ENCODE data around the gene VRK3.
"Not testable (repeated sequence)": the region's sequence is repeated elsewhere in the genome, so short reads cannot be mapped to it uniquely, and the experiment has no call there.

The VRK3 gene, protein sequence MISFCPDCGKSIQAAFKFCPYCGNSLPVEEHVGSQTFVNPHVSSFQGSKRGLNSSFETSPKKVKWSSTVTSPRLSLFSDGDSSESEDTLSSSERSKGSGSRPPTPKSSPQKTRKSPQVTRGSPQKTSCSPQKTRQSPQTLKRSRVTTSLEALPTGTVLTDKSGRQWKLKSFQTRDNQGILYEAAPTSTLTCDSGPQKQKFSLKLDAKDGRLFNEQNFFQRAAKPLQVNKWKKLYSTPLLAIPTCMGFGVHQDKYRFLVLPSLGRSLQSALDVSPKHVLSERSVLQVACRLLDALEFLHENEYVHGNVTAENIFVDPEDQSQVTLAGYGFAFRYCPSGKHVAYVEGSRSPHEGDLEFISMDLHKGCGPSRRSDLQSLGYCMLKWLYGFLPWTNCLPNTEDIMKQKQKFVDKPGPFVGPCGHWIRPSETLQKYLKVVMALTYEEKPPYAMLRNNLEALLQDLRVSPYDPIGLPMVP

DNA sequence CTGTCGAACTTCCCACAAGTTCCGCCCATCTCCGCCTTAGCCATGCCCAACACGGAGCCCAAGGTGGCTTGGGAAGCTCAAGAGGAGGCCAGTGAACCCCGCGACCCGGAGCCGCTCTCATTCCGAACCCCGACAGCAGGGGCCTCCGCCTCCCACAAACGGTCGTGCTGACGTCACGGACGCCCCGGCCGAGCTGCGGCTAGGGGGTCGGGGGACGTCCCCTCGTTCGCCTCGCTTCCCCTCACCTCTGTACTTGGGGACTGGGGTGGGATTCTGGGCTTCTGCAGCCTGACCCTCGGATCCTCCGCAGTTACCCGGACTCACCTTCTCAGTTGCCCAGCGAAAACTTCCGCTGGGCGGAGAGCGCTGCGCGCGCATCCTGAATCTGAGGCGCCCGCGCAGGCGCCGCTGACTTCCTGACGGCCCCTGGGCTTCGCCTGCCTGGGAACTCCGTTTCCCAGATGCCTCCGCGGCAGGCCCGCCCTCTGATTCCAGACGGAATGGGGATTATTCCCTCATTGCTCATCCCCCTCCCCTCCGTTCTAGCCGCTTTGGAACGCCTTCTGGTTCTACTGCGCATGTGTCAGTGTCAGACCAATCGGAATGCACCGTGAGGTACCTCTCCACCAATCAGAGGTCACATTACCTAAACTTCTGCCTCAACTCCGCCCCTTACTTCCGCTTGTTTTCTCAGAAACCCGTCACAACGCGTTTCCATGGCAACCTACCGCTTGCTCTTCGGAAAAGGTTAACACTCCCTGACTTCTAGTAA, at the start of gene VRK3:
Gene VRK3, minus strand, starts transcription at position 351 of the 772 bp plus-strand sequence. CDS start 9,210 bp downstream, outside the sequence.
- DNase-seq: peak; percentile 99

DNA sequence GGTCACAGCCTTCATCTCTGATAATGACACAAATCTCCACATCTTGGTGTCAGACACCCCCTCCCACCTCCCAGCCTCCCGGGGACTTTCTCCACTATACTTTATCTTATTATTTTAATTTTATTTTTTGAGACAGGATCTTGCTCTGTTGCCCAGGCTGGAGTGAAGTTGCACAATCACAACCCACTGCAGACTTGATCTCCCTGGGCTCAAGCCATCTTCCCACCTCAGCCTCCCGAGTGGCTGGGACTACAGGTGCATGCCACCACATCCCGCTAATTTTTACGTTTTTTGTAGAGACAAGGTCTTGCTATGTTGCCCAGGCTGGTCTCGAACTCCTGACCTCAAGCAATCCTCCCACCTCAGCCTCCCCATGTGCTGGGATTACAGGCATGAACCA, 43.2 kb upstream of the VRK3 start:
- not testable (repeated sequence) for DNase-seq

DNA sequence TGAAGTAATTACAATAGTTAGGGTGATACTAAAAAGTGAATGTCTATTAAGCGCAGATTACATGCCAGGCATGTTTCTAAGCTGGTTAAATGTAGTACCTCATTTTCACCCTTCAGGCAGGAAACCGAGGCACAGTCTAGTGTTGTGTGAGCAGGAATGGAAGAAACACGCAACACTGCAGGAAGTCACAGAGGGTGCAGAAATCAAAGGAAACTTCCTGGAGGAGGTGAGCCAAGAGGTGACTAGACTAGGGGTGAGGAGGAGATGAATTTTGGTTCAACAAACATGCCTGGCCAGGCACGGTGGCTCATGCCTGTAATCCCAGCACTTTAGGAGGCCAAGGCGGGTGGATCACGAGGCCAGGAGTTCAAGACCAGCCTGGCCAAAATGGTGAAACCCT, 42.4 kb upstream of the VRK3 start:
- DNase-seq: no peak

GRCh38 chr19:50065938-50066337, 40.8 kb upstream of the VRK3 start:
- DNase-seq: no peak

DNA sequence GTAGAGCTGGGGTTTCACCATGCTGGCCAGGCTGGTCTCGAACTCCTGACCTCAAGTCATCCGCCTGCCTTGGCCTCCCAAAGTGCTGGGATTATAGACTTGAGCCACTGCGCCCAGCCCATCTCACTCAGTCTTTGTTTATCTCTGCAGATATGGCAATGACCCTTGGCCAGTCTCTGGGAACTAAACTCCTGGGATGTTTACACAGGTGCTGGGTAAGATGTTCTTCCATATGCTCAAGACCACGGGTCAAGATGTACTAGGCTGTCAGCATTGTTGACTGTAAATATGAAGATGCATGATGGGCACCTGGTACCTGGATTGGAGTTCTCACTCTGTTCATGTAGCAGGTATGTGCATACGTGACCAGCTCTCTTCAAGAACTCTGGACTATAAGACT, 36.5 kb upstream of the VRK3 start:
- no peak for DNase-seq

DNA sequence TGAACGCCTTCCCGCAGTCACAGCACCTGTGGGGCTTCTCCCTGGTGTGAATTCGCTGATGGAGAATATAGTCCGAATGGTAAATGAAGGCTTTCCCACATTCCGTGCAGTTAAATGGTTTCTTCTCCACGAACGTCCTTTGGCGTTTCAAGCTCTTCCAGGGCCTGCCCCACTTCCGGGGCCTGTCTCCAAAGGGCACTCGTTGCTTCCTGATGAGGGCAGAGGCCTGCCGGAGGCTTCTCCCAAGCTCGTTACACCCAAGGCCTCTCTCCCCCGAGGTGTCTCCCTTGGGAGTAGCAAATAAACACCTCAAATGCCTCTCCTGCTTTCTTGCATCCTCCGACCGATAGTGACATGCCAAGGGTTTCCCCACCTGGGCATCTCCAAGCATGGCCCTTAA, 34.9 kb upstream of the VRK3 start:
- no peak for DNase-seq

GRCh38 chr19:50059045-50059444, 33.9 kb upstream of the VRK3 start:
- DNase-seq: no peak

DNA sequence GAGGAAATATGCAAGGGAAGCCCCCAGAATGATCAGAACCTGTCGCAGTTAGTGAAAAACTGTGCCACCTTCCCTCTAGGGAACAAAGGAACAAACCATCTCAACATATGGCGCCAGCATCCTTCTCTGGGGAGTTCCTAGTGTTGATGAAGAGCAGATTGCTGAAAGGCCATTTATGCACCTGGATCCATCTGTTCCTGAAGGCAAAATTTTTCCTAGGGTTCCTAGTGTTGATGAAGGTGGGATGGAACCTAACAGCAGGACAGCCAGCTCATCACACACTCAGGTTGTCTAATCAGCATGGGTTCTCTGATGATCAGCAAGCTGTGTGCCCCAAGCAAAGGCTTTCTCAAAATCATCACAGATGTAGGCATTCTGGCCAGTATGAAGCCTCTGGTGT, 33.3 kb upstream of the VRK3 start:
- no peak for DNase-seq

DNA sequence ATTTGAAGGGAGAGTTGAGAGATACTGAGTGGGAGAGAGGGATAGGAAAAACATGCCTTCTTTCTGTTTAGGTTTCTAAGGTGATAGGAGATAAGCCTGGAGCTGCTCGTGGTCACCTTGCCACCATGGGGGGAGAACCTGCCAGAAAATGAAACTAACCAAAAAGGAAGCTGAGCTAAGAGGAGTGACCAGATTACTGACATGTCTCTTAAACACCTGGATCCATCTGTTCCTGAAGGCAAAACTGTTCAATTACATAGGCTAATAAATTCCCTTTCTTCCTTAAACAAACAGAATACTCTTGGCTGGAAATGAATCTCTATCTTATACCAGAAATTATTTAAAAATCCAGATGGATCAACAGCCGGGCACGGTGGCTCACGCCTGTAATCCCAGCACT, 27.9 kb upstream of the VRK3 start:
- DNase-seq: no peak

- DNase-seq: no peak
These were observed 26.8 kb upstream of the VRK3 start for GRCh38 chr19:50051964-50052363.

DNA sequence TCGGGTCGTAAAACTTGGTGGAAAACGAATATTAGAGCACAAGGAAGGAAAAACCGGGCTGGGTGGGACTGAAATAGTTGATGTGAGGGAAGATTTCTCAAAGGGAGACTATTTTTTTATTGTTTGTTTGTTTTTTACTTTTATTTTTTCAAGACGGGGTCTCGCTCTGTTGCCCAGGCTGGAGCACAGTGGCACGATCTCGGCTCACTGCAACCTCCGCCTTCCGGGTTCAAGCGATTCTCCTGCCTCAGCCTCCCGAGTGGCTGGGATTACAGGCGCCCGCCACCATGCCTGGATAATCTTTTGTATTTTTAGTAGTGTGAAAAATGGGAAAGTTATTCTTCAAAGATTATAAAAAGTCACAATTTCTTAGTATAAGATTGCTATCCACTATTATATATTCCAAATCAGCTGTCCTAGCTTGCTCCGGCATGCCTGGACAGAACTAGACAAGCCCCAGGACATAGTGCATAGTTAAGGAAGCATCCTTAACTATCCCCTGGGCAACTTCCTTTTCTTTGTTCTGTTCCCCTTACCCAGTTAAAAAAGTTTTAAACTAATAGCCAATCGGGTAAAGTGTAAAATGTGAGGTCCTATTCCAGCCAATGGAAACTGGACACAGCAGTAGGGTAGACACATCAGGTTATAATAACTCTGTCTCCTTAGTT, 26.2 kb upstream of the VRK3 start:
- DNase-seq: not testable (repeated sequence)

- peak; percentile 70 for DNase-seq
These were observed 25.4 kb upstream of the VRK3 start for GRCh38 chr19:50050406-50051227.

DNA sequence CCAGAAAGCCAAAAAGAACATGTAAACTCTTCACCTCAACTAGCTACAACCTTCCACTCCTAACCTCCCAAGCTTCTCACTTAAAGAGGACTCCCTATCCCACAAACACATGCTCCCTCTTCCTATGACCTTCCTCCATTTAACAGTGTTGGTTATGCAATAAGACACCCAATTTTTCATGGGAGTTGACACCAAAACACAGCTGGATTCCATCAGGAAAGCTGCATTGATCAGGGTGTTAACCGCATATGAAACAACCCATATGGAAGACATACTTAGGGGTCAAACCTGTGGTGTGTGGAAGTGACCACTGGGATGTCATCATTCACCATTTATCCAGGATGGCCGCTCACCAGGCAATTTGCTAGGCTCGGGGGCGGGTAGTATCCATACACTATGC, 22.5 kb upstream of the VRK3 start:
- no peak for DNase-seq

DNA sequence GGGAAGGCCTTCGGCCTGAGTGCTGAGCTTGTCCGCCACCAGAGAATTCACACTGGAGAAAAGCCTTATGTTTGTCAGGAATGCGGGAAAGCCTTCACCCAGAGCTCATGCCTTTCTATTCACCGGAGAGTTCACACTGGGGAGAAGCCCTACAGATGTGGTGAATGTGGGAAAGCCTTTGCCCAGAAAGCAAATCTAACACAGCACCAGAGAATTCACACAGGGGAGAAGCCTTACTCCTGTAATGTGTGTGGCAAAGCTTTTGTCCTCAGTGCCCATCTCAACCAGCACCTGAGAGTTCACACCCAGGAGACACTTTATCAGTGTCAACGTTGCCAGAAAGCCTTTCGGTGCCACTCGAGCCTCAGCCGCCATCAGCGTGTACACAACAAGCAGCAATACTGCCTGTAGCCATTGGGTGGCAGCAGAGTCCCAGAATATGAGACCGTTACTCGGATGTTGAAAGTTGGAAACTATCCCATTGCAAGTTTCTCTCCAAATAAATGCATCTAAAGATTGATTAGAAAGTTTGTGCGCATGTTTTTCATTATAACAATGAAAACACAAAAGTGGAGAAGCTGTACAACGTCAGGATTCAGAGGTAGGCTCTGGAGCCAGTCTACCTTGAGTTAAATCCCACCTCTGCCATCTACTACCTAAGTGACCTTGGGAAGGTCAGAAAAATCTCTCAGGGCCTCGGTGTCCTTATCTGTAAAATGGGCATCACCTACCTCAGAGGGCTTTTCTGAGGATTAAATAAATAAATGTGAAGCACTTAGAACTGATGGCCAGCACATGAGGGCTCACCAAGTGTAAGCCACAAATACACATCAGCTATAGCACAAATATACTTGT, 21.7 kb upstream of the VRK3 start:
- DNase-seq: no peak

GRCh38 chr19:50044922-50045321, 19.8 kb upstream of the VRK3 start:
- DNase-seq: no peak

DNA sequence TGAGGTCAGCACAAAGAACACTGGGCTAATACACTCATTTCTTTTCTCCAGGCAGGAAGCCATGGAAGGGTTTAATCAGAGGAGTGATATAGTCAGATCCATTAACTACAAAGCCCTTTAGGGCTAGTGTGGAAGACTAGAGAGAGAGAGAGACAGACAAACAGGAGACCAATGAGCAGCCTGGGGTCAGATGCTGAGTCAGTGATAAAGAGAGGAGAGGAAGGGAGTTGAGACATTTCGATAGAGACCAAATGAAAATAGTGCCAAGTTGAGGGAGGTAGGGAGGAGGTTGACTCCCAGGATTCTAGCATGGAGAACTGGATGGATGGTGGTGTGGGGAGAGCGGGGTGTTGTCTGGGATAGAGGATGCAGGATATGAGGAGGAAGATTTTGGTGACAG, 18.8 kb upstream of the VRK3 start:
- DNase-seq: no peak

GRCh38 chr19:50042363-50043024, 17.3 kb upstream of the VRK3 start:
- DNase-seq: no peak

DNA sequence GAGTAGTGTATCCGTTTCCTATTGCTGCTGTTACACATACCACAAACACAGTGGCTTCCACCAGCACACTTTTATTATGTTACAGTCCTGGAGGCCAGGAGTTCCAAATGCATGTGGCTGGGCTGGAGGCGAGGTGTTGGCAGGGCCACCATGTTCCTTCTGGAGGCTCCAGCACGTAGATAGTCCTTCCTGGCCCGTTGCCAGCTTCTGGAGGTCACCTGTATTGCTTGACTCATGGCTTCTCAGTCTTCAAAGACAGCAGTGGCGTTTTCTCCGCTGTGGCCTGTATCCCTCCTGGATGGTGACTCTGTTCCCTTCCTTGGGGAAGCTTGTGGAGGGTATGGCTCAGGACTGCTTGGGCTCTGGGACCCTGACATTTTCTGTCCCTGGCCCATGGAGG, 15.8 kb upstream of the VRK3 start:
- no peak for DNase-seq

DNA sequence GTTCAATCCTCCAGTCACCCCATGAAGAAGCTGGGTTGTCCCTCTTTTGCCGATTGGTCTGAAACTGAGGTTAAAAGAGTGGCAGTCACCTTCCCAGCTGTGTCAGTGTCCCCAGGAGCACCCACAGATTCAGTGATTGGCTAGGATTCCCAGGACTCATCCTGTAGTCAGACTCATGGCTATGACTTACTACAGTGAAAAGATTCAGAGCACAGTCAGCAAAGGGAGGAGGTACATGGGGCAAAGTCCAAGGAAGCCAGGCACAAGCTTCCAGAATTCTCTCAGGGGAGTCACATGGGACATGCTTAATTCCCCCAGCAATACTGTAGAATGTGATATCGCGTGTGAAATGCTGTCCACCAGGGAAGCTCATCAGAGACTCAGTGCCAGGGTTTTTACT, 14.8 kb upstream of the VRK3 start:
- DNase-seq: no peak

GRCh38 chr19:50036908-50037307, 11.7 kb upstream of the VRK3 start:
- DNase-seq: no peak

DNA sequence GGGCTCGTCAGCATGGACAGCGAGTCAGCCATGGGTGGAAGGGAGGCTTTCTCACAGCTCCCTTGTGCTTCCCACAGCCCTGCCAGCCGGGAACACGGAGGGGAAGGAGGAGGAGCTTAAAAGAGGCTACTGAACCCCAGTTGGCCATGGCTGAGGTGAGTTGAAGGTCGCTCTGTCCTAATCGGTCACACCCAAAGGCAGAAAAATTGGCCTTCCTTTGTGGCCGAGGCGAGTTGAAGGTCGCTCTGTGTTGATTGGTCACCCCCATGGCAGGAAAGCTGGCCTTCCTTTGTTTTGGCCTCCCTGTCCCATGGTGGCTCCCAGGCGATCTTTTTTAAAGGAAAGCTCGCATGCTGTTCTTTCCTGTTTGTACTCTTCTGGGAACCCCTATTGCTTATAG, 5.8 kb upstream of the VRK3 start:
- no peak for DNase-seq
